ENCODE data around the gene ILRUN.

Gene ILRUN

GRCh38 chr6:34658605-34659265, 37.8 kb downstream of the ILRUN start:
- no peak for TF ChIP-seq REST (IDR thresholded peaks at IDR 0.05; ENCODE audit: insufficient read depth in 1 of 2, low read depth in 2 of 2, low read length in 2 of 2)
- no peak for TF ChIP-seq TAF1 (IDR thresholded peaks at IDR 0.05; ENCODE audit: borderline replicate concordance, insufficient read depth, low read length)
- no peak for TF ChIP-seq POLR2AphosphoS5 (IDR thresholded peaks at IDR 0.05; ENCODE audit: low read depth, low read length)
- TF ChIP-seq FOXP2 (optimal IDR thresholded peaks at IDR 0.05; ENCODE audit: borderline replicate concordance, extremely low read depth, extremely low read length, insufficient read depth), result no peak
- TF ChIP-seq SIN3A (IDR thresholded peaks at IDR 0.05; ENCODE audit: borderline replicate concordance, insufficient read depth, low read length), result no peak

- TF ChIP-seq TAF1 (IDR thresholded peaks at IDR 0.05; ENCODE audit: borderline replicate concordance, insufficient read depth, low read length) (peak; percentile 63; the same call in 1 of the 2 replicates), SIN3A (IDR thresholded peaks at IDR 0.05; ENCODE audit: borderline replicate concordance, insufficient read depth, low read length) (no peak)
Observed at GRCh38 chr6:34657307-34657978, 39.1 kb downstream of the ILRUN start.

GRCh38 chr6:34657037-34657306, 39.6 kb downstream of the ILRUN start:
- TF ChIP-seq SIN3A (IDR thresholded peaks at IDR 0.05; ENCODE audit: borderline replicate concordance, insufficient read depth, low read length) (no peak), REST (IDR thresholded peaks at IDR 0.05; ENCODE audit: insufficient read depth in 1 of 2, low read depth in 2 of 2, low read length in 2 of 2) (no peak), TAF1 (IDR thresholded peaks at IDR 0.05; ENCODE audit: borderline replicate concordance, insufficient read depth, low read length) (no peak), FOXP2 (optimal IDR thresholded peaks at IDR 0.05; ENCODE audit: borderline replicate concordance, extremely low read depth, extremely low read length, insufficient read depth) (no peak), POLR2AphosphoS5 (IDR thresholded peaks at IDR 0.05; ENCODE audit: low read depth, low read length) (no peak)

- no peak for TF ChIP-seq POLR2AphosphoS5 (IDR thresholded peaks at IDR 0.05; ENCODE audit: low read depth, low read length)
- no peak for TF ChIP-seq FOXP2 (optimal IDR thresholded peaks at IDR 0.05; ENCODE audit: borderline replicate concordance, extremely low read depth, extremely low read length, insufficient read depth)
- peak; percentile 20; the same call in 1 of the 2 replicates for TF ChIP-seq TAF1 (IDR thresholded peaks at IDR 0.05; ENCODE audit: borderline replicate concordance, insufficient read depth, low read length)
Observed at GRCh38 chr6:34656378-34657036, 40.1 kb downstream of the ILRUN start.

GRCh38 chr6:34654061-34654710, 42.4 kb downstream of the ILRUN start:
- TF ChIP-seq SIN3A (IDR thresholded peaks at IDR 0.05; ENCODE audit: borderline replicate concordance, insufficient read depth, low read length), result no peak
- no peak for TF ChIP-seq TAF1 (IDR thresholded peaks at IDR 0.05; ENCODE audit: borderline replicate concordance, insufficient read depth, low read length)
- TF ChIP-seq FOXP2 (optimal IDR thresholded peaks at IDR 0.05; ENCODE audit: borderline replicate concordance, extremely low read depth, extremely low read length, insufficient read depth), result no peak
- no peak for TF ChIP-seq REST (IDR thresholded peaks at IDR 0.05; ENCODE audit: insufficient read depth in 1 of 2, low read depth in 2 of 2, low read length in 2 of 2)
- TF ChIP-seq POLR2AphosphoS5 (IDR thresholded peaks at IDR 0.05; ENCODE audit: low read depth, low read length), result no peak
